GF-D8 (cell line): ENCODE measurements around the gene YRDC.

ENCODE experiments used
- DNase-seq: peaks from one replicate; lab custom pipeline; 2025; lab: John Stamatoyannopoulos, UW

The YRDC gene, protein sequence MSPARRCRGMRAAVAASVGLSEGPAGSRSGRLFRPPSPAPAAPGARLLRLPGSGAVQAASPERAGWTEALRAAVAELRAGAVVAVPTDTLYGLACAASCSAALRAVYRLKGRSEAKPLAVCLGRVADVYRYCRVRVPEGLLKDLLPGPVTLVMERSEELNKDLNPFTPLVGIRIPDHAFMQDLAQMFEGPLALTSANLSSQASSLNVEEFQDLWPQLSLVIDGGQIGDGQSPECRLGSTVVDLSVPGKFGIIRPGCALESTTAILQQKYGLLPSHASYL

DNA sequence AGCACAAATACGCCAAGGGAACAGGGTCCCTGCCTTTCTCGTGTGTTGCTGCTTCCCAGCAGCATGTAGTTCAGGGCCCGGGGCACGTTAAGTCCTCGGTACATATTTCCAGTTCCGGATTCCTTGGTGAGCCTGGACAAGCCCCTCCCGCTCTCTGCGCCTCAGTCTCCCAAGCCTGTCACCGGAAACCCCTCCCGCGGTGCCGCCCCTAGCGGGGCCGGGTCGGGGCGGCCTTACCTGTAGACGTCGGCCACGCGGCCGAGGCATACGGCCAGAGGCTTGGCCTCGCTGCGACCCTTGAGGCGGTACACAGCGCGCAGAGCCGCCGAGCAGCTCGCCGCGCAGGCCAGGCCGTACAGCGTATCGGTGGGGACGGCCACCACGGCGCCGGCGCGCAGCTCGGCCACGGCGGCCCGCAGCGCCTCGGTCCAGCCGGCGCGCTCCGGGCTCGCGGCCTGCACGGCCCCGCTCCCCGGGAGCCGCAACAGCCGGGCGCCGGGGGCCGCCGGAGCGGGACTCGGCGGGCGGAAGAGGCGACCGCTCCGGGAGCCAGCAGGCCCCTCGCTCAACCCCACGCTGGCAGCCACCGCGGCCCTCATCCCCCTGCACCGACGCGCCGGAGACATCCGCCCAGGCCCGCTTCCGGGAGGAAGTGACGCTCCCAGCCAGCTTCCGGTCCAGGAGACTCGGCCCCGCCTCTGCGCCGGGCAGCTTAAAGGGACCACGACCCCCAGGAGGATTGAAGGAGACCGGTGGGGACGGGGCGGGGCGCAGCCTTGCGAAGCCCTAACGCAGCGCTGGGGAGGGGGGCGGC lies at the start of gene YRDC, which contains the start of gene C1orf122:
TSS of gene YRDC (minus strand) at position 654 of the 814 bp plus-strand sequence. CDS start at position 626, 28 bp downstream.
TSS of gene C1orf122 (plus strand) at position 236 of the 814 bp plus-strand sequence. CDS start 615 bp downstream, outside the sequence.
- peak; percentile 67 for DNase-seq

DNA sequence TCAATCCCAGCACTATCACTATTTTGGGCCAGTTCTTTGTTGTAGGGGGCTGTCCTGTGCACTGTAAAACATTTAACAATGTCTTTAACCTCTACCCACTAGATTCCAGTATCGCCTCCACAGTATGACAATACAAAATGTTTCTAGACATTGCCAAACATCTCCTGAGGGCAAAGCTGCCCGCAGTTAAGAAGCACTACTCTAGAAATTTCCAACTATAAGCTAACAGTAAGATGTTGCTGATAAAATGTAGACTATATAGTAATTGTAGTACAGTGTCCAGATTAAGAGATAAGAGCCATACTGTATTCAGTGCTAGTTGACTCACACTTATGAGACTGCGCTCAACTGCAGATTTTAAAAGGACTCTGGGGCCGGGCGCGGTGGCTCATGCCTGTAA lies 46.4 kb upstream of the YRDC start:
- no peak for DNase-seq

DNA sequence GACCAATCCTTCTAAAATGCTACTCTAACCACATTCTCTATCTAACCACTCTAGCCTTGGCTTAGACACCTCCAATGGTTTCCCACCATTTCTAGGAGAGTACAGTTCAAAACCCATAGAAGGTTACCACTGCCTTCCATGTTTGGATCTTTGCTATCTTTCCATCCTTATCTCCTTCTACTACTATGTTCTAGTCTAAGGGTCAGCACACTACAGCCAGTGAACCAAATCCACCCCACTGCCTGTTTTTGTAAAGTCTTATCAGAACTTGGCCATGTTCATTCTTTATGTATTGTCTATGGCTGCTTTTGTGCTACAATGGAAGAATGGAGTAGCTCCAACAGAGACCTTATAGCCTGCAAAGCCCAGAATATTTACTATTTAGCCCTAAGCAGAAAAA lies 45.1 kb upstream of the YRDC start:
- no peak for DNase-seq

DNA sequence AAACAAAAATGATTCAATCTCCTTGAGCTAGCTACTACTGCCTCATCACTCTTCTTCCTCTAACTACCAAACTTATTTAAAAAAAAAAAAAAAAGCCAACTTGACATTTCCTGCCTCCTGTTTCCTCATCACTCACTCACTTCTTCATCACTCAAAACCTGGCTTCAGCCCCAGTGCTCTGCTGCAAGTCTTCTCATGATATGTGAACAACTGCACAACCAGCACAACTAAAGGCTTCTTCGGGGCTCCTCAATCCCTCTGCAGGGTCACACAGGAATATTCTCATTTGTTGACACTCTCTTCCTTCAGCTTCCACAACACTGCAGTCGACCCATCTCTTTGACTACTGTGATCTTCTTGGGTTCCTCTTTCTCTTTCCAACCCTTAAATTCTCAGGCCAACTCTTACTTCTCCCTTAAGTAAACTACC lies 43.8 kb upstream of the YRDC start:
- peak; percentile 69 for DNase-seq

DNA sequence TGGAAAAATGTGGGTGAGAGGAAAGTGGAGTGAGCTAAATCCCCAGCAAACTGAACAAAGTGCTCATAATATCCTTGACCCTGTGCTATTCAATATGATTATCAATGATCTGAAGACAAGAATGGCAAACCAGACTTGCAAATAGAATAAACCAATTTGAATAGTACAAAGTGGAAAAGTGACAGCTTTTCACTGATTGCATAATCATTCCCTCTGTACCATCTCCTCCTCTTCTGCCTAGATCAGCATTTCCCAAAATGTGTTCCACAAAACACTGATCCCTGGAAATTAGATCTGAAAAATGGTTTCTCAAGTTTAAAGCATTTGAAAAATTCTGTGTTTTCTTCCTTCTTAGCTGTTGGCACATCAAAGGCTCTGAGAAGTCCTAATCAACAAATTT lies 43.3 kb upstream of the YRDC start:
- no peak for DNase-seq

DNA sequence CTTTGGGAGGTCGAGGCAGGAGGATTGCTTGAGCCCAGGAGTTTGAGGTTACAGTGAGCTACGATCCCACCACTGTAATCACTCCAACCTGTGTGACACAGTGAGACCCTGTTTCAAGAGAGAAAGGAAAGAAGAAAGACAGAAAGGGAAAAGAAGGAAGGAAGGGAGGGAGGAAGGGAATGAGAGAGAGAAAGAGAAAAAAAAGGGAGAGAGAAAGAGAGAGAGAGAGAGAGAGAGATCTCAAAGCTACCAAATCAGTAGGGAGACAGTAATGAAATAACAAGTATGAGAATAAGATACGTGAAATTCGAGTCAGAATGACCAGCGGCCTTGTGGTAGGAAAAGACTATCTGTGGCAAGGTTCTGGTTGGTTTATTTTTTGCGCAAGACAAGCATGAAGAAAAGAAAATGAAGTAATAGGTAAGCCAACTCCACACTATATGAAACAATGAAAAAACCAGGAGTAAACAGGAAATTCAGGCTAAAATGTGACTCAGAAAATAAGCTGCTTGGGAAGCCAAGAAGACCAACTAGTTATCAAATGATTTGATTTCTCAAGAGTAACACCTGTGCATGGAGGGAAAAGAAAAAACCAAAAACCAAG lies 42.4 kb upstream of the YRDC start:
- DNase-seq: peak; percentile 77

DNA sequence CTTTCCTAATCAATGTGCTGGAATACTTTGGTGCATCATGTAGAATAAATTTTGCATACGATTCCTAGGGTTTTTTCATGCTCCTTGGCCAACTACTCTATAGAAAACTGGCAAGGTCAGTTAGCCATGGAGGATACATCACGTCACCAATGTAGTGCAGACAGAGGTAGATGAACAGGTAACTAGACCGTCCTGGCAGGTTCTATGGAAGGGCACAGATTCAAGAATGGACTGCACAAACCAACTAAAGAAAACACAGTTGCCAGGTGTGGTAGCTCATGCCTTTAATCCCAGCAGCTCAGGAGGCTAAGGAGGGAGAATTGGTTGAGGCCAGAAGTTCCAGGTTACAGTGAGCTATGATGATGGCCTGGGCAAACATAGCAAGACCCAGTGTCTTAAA lies 41.5 kb upstream of the YRDC start:
- no peak for DNase-seq

DNA sequence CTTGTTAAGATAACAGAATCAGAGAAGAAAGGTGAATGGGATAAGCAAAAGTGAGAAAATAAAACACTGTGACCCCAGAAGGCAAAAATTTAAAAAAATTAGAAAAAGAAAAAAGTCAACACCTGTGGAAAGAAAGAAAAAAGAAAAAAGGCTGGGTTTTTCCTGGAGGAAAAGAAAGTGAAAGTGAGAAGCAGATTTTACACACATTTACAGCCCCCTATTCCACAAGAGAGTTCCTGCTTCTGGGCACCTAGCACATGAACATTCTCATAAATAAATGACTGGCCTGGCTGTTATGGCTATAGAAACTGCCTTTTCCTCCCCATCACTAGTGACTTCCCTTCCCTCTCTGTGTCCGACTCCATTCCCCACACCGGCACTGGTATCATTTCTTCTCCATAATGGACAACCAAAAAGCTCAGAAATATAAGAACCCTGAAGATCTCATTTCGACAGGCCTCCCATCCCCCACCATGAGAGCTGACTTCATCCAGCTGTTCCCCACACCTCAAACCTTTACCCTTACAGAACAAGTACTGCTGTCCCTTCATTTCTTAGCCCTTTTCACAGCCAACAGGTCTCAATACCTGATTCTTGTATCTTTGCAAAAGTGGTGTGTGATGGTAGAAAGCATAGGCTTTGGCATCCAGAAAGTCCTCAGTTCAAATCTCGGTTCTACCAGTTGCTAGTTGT lies 38.8 kb upstream of the YRDC start:
- DNase-seq: no peak

DNA sequence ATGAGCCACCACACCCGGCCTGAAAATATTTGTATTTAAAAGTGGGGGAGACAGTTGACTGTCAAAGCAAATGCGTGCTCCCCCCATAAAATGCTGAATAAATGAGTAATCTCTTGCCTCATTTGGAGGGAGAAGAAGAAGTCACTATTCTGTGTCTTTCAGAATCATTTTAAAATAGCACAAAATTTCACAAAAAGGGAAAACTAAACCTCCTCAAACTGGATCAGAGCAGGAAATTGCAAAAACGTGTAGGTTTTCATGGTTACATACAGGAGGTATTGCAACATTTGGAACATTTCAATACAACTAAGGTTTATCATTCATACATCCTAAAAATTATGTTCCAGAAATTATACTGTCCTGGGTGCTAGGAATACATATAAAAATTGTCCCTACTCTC lies 37.8 kb upstream of the YRDC start:
- DNase-seq: peak; percentile 82

DNA sequence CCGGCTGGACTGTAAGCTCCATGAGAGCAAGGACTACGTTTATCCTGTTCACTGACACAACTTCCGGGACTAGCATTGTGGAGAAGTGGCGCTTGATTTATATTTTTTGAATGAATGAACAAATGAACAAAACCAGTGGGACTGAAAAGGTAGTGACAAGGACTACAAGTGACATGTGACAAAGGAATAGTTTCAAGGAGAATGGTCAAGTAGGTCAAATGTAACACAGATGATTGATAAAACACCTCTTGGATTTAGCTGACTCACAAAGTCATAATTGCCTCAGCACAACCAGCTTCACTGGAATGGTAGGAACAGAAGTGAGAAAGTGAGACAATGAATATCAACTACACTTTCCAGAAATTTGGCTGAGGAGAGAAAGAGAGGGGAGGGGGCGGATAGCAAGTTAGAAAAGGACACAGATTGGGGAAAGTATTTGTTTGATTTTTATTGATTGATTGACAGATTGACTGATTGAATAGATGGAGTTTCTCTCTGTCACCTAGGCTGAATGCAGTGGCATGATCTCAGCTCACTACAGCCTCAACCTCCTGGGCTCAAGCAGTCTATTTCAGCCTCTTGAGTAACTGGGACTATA lies 37.1 kb upstream of the YRDC start:
- DNase-seq: no peak

DNA sequence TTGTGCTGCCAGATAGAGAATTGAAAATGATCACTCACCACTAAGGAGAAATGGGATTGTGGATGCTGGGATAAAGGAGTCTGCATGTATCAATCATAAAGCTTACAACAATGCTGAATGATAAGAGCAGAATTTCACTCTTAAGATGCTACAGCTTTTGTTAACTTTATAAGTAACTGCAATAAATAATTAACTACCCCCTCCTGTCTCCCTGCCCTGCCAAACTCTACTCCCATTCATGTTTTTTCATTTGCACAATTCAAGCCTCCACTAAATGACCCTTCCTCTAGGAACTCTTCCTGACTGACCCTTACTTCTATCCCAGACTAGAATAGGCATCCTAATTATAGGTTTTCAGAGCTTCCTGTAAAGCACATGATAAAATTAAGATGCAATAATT lies 36.5 kb upstream of the YRDC start:
- DNase-seq: no peak

DNA sequence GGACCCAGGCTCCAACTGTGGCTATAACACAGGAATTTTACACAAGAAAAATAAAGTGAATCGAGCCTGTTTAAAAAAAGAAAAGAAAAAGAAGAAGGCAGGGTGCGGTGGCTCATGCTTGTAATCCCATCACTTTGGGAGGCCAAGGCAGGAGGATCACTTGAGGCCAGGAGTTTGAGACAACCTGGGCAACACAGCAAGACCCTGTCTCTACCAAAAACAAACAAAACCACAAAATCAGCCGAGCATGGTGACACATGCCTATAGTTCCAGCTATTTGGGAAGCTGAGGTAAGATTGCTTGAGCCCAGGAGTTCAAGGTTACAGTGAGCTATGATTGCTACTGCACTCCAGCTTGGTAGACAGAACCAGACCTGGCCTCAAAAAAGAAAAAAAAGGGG lies 33.6 kb upstream of the YRDC start:
- DNase-seq: no peak

DNA sequence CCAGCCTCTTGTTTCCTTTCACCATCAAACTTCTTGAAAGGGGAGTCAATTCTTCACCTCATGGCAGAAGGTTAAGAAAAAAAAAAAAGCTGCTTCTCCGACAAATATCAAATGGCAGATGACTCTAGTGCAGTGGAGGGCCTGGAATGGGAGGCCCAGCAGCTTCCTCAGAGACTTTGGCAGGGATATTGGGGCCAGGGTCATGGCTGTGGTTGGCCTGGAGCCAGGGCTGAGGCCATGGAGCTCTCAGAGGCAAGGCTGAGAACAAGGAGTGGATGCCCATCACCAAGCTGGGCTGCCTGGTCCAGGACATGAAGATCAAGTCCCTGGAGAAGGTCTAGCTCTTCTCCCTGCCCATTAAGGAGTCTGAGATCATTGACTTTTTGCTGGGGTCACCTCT lies 32.7 kb upstream of the YRDC start:
- no peak for DNase-seq

DNA sequence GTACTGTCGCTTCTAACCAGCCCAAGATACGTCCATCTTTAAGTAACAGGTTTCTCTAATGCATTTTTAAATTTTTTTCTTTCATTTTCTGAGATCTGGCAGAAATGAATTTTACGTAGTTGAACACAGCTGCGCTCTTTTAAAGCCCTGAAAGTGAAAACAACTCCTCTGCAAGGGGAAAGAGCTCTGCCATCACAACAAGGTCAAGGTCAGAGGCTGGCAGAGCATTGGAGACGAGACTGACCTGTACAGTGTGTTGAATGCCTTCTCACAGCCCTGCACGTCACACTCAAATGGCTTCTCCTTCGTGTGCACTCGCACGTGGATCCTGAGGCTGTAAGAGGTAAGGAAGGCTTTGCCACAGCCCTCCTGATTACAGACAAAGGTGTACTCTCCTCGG lies 31.7 kb upstream of the YRDC start:
- no peak for DNase-seq

DNA sequence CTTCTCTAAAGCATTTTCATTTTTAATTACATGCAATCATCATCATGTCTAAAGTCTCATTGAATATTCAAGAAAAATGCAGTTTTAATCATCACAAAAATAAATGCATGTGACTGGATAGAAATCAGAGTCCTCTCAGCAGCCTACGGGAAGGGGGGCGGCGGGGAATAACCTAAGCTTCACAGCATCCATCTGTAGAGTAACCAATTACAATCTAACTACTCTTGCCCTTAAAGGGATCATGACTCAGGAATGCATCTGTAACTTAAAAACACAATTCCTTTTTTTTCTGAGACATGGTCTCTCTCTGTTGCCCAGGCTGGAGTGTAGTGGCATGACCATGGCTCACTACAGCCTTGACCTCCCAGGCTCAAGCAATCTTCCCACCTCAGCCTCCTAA lies 28.8 kb upstream of the YRDC start:
- no peak for DNase-seq

DNA sequence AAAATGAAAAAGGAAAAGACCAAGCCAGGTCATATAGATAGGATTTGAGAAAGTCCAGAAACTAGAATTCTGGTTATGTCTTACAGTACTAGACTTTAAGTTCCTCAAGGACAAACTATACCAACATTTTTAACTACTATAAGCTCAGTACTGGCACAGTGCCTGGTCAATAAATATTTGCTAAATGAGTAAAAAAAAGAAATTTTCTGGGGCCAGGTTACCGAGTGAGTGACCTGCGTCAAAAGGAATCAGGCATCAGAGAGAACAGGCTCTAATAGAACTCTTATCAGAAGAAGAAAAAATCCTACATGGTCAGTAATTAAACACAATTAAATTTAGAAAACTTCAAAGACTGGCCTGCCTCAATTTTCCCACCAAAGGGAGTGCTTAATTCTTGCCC lies 23.8 kb upstream of the YRDC start:
- no peak for DNase-seq

DNA sequence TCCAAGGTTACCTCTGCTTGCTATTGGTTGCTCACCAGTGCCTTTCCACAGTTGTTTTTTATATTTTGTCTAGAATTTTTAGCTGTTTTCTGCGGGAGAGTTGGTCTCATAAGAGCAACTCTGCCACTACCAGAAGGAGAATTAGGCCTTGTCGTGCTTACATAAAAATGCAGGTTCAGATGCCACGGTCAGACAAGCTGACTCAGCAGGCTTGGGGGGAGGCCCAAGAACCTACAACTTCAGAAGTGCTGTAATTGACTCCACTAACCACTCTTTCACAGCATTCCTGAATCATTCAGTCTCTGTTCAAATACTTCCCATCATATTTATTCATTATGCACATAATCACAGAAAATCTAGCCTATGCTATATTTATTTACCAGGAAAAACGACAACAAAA lies 23.1 kb upstream of the YRDC start:
- no peak for DNase-seq

DNA sequence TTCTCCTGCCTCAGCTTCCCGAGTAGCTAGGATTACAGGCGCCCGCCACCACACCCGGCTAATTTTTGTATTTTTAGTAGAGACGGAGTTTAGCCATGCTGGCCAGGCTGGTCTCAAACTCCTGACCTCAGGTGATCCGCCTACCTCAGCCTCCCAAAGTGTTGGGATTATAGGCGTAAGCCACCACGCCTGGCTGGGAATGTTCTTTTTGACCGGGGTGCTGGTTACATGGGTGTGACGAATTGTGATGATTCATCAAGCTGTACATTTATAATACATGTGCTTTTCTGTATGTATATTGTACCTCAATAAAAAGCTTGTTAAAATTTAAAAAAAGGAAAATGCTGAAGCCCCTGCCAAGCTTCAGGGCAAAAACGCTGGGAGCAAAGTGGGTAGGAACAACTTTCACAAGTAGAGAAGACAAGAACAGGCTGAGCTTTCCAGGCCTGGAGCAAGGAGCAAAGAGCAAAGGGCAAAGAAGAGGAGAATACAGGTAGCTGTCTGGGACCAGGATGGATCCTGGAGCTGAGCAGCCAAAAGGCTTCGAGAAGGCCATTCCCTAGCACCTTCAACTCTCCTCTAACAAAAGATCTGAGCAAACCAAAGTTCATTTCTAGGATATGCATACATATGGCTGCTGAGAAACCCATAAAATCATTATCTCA lies 20.5 kb upstream of the YRDC start:
- DNase-seq: no peak

DNA sequence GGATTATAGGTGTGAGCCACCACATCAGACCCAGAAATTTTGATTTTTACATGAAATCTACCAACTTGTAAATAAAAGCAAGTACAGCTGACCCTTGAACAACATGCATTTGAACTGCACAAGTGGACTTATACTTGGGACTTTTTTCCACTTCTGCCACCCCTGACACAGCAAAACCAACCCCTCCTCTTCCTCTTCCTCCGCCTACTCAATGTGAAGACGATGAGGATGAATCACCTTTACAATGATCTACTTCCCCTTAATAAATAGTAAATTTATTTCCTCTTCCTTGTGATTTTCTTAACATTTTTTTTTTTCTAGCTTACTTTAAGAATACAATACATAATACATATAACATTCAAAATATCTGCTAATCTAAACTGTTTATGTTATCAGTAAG lies 17.5 kb upstream of the YRDC start:
- no peak for DNase-seq

DNA sequence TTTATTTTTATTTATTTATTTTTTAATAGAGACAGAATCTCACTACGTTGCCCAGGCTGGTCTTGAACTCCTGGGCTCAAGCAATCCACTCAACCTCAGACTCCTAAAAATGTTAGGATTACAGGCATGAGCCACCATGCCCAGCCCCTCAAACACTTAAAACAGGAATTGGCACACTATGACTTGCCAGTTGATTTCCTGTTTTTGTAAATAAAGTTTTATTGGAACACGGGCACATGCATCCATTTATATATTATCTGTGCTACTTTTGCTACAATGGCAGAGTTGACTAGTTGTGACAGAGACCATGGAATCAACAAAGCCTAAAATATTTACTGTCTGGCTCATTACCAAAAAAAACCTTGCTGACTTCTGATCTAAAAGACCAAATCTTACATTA lies 16.0 kb upstream of the YRDC start:
- no peak for DNase-seq
